DOHH2 (cell line): ENCODE measurements around the gene ARL6IP1.

Experiments
- EZH2phosphoT487 ChIP-seq: fragments of 200-600 bp; sonication (generic); IDR thresholded peaks from 2 replicates; pipeline ENCODE4 v1.6.1; 2017; ENCODE audit warnings: borderline replicate concordance, mild to moderate bottlenecking, antibody characterized with exemption, low read length, moderate library complexity, mixed read lengths
- TF ChIP-seq, protein P1 (sequence below): fragments of 200-600 bp; sonication (generic); IDR thresholded peaks from one replicate; pipeline ENCODE4 v1.5.1; 2014; ENCODE audit warnings: antibody characterized with exemption, mild to moderate bottlenecking, low read depth, low read length; ENCODE audit not compliant: poor library complexity, severe bottlenecking

DNA sequence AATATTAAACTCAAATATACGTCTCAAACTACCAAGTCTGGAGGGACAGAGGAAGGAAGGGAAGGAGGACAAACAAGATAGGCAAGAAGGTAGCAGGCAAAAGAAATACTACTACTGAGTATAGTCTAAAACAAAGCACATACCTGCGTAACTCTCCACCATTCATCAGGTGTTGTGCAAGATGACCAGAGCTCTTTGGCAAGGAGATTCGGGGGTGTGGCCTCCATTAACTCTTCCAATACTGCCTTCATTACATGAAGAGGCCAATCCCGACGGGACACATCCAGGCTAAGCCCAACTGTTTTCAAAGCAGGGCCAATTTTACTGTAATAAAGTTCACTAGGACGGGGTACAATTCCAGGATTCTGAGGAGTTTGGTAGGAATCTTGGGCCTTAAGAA lies 38.2 kb upstream of the ARL6IP1 start:
- TF ChIP-seq, protein P1, sequence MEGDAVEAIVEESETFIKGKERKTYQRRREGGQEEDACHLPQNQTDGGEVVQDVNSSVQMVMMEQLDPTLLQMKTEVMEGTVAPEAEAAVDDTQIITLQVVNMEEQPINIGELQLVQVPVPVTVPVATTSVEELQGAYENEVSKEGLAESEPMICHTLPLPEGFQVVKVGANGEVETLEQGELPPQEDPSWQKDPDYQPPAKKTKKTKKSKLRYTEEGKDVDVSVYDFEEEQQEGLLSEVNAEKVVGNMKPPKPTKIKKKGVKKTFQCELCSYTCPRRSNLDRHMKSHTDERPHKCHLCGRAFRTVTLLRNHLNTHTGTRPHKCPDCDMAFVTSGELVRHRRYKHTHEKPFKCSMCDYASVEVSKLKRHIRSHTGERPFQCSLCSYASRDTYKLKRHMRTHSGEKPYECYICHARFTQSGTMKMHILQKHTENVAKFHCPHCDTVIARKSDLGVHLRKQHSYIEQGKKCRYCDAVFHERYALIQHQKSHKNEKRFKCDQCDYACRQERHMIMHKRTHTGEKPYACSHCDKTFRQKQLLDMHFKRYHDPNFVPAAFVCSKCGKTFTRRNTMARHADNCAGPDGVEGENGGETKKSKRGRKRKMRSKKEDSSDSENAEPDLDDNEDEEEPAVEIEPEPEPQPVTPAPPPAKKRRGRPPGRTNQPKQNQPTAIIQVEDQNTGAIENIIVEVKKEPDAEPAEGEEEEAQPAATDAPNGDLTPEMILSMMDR, result no peak
- no peak for TF ChIP-seq EZH2phosphoT487
